Upper lobe of right lung (tissue), 1 donor: Measurements from ENCODE around the gene MUC20. TPM values are rescaled to one million over a fixed set of nuclear protein-coding genes. Genes with fewer than 3 reads are reported as not detected.
"Not testable (repeated sequence)": the region's sequence is repeated elsewhere in the genome, so short reads cannot be mapped to it uniquely, and the experiment has no call there.

Experiments used
- ATAC-seq: fragments of 200-7000 bp; cut with Tn5 transposase; one replicate; pipeline ENCODE4 v1.9.1; 2020; ENCODE audit warnings: mild to moderate bottlenecking, moderate library complexity
- DNase-seq: peaks from one replicate; pipeline ENCODE4 v3.0.0-alpha.2; 2020
- H3K27ac ChIP-seq: fragments of 200-600 bp; one replicate; pipeline ENCODE4 v1.8.0; 2022
- H3K27me3 ChIP-seq: fragments of 200-600 bp; one replicate; pipeline ENCODE4 v1.8.0; 2022; ENCODE audit warnings: mild to moderate bottlenecking
- H3K36me3 ChIP-seq: fragments of 200-600 bp; one replicate; pipeline ENCODE4 v1.8.0; 2022
- H3K4me1 ChIP-seq: fragments of 200-600 bp; one replicate; pipeline ENCODE4 v1.8.0; 2022
- H3K4me3 ChIP-seq: fragments of 200-600 bp; one replicate; pipeline ENCODE4 v1.8.0; 2022; ENCODE audit warnings: mild to moderate bottlenecking
- H3K9me3 ChIP-seq: fragments of 200-600 bp; one replicate; pipeline ENCODE4 v1.8.0; 2022
- CTCF ChIP-seq: fragments of 200-600 bp; IDR thresholded peaks from one replicate; pipeline ENCODE4 v1.8.0; 2022; ENCODE audit warnings: antibody characterized with exemption
- intact Hi-C: fragments of 100-400 bp; cut with DNase I; formaldehyde crosslinking; loops from one replicate; pipeline ENCODE4 v1.11.0; 2022
- total RNA-seq: library from RNA; stranded (reverse); fragmentation: NEBNext Ultra II Directional; extraction: Animal tissue kit (Norgen Biotek cat#: 25700); gene quantifications from one replicate; pipeline ENCODE4 v1.2.1, GENCODE V29; 2021
- donor health status: DM: no; HTN: yes; CAD: no; lungs with severe emphysema.

MUC20 gene
- total RNA-seq, 1 donor from 2014 or later: 14.7 TPM

GRCh38 chr3:195724363-195724762 is 3.6 kb downstream of the MUC20 start:
- H3K36me3 ChIP-seq, H3K4me1 ChIP-seq, H3K4me3 ChIP-seq, DNase-seq, ATAC-seq, H3K27me3 ChIP-seq, intact Hi-C loops, H3K27ac ChIP-seq, H3K9me3 ChIP-seq: not testable (repeated sequence)

GRCh38 chr3:195725916-195726740 is 5.3 kb downstream of the MUC20 start:
- not testable (repeated sequence) for DNase-seq

GRCh38 chr3:195727606-195728195 is 6.9 kb downstream of the MUC20 start:
- no peak for TF ChIP-seq CTCF
- no peaks in the 10 kb centered on the region for H3K27me3 ChIP-seq
- H3K4me3 ChIP-seq: no peak overlapping the region
- no peak for ATAC-seq
- no peak overlapping the region for H3K27ac ChIP-seq
- no peaks in the 10 kb centered on the region for H3K4me1 ChIP-seq
- H3K36me3 ChIP-seq: peaks cover 15% of the 10 kb centered on the region
- intact Hi-C loops: no loop called here
- DNase-seq: no peak
- no peaks in the 10 kb centered on the region for H3K9me3 ChIP-seq

More at GRCh38 chr3:195725916-195726740, 5.3 kb downstream of the MUC20 start:
- H3K4me1 ChIP-seq, ATAC-seq, H3K4me3 ChIP-seq, H3K27ac ChIP-seq, intact Hi-C loops, H3K9me3 ChIP-seq, H3K27me3 ChIP-seq: not testable (repeated sequence)
- peaks cover 10% of the 10 kb centered on the region for H3K36me3 ChIP-seq

- intact Hi-C loops, DNase-seq: not testable (repeated sequence)
These were observed 8.0 kb downstream of the MUC20 start for GRCh38 chr3:195728789-195729188.

GRCh38 chr3:195729476-195730251 is 8.9 kb downstream of the MUC20 start:
- TF ChIP-seq CTCF: no peak
- Histone ChIP-seq H3K4me3 (no peak overlapping the region), H3K36me3 (peaks cover 32% of the 10 kb centered on the region), H3K27me3 (no peaks in the 10 kb centered on the region), H3K27ac (no peak overlapping the region), H3K4me1 (no peaks in the 10 kb centered on the region), H3K9me3 (no peaks in the 10 kb centered on the region)
- DNase-seq (no peak), ATAC-seq (no peak)
- intact Hi-C loops: no loop called here

More at GRCh38 chr3:195728789-195729188, 8.0 kb downstream of the MUC20 start:
- not testable (repeated sequence) for H3K4me3 ChIP-seq, H3K27ac ChIP-seq, ATAC-seq, H3K9me3 ChIP-seq, H3K4me1 ChIP-seq, H3K27me3 ChIP-seq
- peaks cover 26% of the 10 kb centered on the region for H3K36me3 ChIP-seq

- peak; percentile 14 for ATAC-seq
- Histone ChIP-seq H3K9me3 (no peaks in the 10 kb centered on the region), H3K36me3 (peaks cover 40% of the 10 kb centered on the region), H3K4me3 (no peak overlapping the region), H3K27ac (no peak overlapping the region), H3K4me1 (no peaks in the 10 kb centered on the region), H3K27me3 (no peaks in the 10 kb centered on the region)
- no peak for TF ChIP-seq CTCF
- intact Hi-C loops: no loop called here
- no peak for DNase-seq
These were observed 10.7 kb downstream of the MUC20 start for GRCh38 chr3:195731356-195731905.
